HL-60 (cell line): ENCODE data around the gene COLEC11.
"Not testable (repeated sequence)": the region's sequence is repeated elsewhere in the genome, so short reads cannot be mapped to it uniquely, and the experiment has no call there.

Experiments
- DNase-seq, 2 experiments: peaks; one replicate each; pipeline ENCODE4 v3.0.0-alpha.2; 2010 to 2020; ENCODE audit warnings: low read depth in 1 of 2, low spot score in 1 of 2
- H3K27ac ChIP-seq: fragments of 250-450 bp; sonication (Bioruptor Pico); replicated peaks from 2 replicates; pipeline ENCODE4 v1.5.1; 2020; ENCODE audit warnings: mild to moderate bottlenecking, moderate library complexity
- H3K27me3 ChIP-seq: fragments of 250-450 bp; sonication (Bioruptor Pico); 2 replicates; pipeline ENCODE4 v1.5.1; 2021; ENCODE audit warnings: mild to moderate bottlenecking, moderate library complexity; ENCODE audit not compliant: insufficient read depth, poor library complexity, severe bottlenecking
- H3K4me3 ChIP-seq: replicated peaks from 2 replicates; pipeline ENCODE4 v1.5.1; 2011; ENCODE audit warnings: mild to moderate bottlenecking, control low read depth, low read length; ENCODE audit not compliant: insufficient read depth
- CTCF ChIP-seq: IDR thresholded peaks from one replicate; pipeline ENCODE4 v1.5.1; 2011; ENCODE audit warnings: low read length, control low read depth, inconsistent platforms; ENCODE audit not compliant: insufficient read depth
- GABPA ChIP-seq: IDR thresholded peaks from 2 replicates; pipeline ENCODE4 v1.6.1; 2012; ENCODE audit warnings: low read depth
- POLR2AphosphoS5 ChIP-seq: IDR thresholded peaks from 2 replicates; pipeline ENCODE4 v1.6.1; 2012; ENCODE audit warnings: low read depth
- REST ChIP-seq: IDR thresholded peaks from 2 replicates; pipeline ENCODE4 v1.6.1; 2012; ENCODE audit warnings: low read depth; ENCODE audit not compliant: insufficient replicate concordance
- SPI1 ChIP-seq: IDR thresholded peaks from 2 replicates; pipeline ENCODE4 v1.6.1; 2012; ENCODE audit warnings: low read depth, mild to moderate bottlenecking, borderline replicate concordance

Gene COLEC11

GRCh38 chr2:3633982-3634595 lies 39.2 kb downstream of the COLEC11 start:
- DNase-seq, result no peak
- Histone ChIP-seq H3K27ac (no peak overlapping the region), H3K27me3 (no peaks in the 10 kb centered on the region), H3K4me3 (no peak overlapping the region)
- TF ChIP-seq SPI1 (no peak), GABPA (no peak), CTCF (no peak), POLR2AphosphoS5 (no peak), REST (no peak)

- Histone ChIP-seq H3K4me3 (no peak overlapping the region), H3K27ac (no peak overlapping the region), H3K27me3 (no peaks in the 10 kb centered on the region)
- no peak for DNase-seq
- TF ChIP-seq REST (no peak), CTCF (no peak), POLR2AphosphoS5 (no peak), SPI1 (no peak), GABPA (no peak)
These were observed 39.7 kb downstream of the COLEC11 start for GRCh38 chr2:3634596-3635121.

GRCh38 chr2:3635171-3635974 lies 40.5 kb downstream of the COLEC11 start:
- Histone ChIP-seq H3K27ac (no peak overlapping the region), H3K27me3 (no peaks in the 10 kb centered on the region), H3K4me3 (no peak overlapping the region)
- DNase-seq, result no peak
- TF ChIP-seq POLR2AphosphoS5 (no peak), GABPA (no peak), CTCF (no peak), SPI1 (no peak), REST (no peak)

- H3K27ac ChIP-seq, DNase-seq, H3K27me3 ChIP-seq, H3K4me3 ChIP-seq: not testable (repeated sequence)
These were observed 41.0 kb downstream of the COLEC11 start for GRCh38 chr2:3635975-3636327.
